Suppressor macrophage (primary cell): ENCODE measurements around the gene SNED1.

Experiments
- DNase-seq, 4 experiments: peaks; one replicate each; pipeline ENCODE4 v3.0.0-alpha.2; 2020 to 2022
- total RNA-seq, 17 experiments: gene quantifications; one replicate each; lab custom pipeline; 2026; ENCODE audit warnings: mixed read lengths in 6 of 17, inconsistent platforms in 3 of 17; lab: John Stamatoyannopoulos, UW

SNED1 gene
- total RNA-seq, result 0.99 to 12.3 (median 3.3) reads per million in 17 experiments

DNA sequence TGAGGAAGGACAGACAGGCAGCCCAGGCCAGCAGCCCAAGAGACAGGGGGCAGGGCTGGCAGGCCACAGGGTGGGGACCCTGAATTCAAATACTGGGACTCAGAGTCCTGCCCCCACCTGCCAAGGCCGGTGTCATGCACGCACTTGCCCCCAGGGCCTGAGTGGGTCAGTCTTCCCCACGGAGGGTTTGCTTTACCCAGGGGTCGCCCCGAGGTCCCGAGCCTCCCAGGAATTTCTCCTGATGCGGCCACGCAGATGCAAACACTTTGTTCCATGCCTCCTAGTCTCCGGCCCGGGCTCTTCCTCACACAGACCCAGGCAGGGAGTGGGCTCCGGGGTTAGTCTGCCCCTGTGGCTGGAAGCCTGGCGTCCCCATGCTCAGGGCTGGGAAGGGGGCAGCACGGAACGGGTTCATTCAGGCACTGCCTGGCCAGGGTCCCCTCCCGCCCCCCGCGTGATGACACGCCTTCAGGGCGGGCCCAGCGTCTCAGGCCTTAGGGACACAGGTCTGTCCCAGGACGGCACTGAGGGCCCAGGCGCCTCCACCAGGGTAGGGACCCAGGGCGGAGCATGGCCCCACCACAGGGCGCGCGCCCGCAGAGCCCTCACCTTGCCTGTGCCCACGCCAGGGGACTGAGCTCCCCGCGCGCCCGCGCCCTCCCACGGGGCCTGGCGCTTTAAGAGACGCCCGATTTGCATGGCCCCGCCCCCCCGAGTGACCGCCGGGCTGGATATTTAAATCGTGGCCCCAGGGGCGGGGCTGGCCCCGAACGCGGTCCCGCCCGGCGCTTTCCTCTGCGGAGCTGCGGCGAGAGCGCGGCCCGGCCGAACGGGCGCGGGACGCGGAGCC, at the start of gene SNED1:
Gene SNED1 (plus strand): TSS at position 763 of the 850 bp plus-strand sequence. CDS start 220 bp downstream, outside the sequence.
- DNase-seq, result peak; percentile 84 to 96 (median 91)

DNA sequence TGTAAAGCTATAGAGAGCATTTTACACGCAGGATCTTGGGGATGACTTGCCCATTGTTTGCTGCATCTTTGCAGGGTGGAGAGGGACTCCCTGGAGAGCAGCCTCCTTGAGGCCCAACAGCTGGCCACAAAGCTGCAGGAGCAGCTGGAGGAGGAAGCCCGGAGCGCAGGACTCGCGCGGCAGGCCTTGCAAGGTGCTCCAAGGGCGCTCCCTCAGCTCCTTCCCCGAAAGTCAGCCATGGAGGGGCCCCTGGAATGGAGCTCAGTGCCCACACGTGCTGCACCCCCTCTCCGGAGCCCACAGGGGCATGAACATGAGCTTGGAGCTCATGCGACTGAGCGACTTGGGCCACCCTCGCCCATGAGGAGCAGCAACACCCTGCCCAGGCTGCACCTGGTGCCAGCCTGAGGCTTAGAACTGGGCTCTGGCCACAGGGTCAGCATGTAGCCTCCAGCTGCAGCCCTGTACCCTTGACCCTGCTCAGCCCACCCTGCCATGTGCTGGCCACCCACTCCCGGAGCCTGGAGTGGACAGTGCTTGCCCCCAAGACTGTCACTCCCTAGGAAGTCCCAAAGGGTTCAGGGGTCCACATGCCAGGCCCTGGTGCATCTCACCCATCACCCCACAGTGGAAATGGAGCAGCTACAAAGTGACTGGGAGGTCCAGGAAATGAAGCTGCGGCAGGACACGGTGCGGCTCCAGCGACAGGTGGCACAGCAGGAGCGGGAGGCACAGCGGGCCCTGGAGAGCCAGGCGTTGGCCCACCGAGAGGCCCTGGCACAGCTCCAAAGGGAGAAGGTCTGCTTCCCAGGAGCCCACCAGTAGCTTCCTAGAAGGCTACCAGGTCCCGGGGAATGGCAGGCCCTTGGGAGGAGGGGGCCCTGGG, 49.3 kb upstream of the SNED1 start:
- DNase-seq, result no peak

DNA sequence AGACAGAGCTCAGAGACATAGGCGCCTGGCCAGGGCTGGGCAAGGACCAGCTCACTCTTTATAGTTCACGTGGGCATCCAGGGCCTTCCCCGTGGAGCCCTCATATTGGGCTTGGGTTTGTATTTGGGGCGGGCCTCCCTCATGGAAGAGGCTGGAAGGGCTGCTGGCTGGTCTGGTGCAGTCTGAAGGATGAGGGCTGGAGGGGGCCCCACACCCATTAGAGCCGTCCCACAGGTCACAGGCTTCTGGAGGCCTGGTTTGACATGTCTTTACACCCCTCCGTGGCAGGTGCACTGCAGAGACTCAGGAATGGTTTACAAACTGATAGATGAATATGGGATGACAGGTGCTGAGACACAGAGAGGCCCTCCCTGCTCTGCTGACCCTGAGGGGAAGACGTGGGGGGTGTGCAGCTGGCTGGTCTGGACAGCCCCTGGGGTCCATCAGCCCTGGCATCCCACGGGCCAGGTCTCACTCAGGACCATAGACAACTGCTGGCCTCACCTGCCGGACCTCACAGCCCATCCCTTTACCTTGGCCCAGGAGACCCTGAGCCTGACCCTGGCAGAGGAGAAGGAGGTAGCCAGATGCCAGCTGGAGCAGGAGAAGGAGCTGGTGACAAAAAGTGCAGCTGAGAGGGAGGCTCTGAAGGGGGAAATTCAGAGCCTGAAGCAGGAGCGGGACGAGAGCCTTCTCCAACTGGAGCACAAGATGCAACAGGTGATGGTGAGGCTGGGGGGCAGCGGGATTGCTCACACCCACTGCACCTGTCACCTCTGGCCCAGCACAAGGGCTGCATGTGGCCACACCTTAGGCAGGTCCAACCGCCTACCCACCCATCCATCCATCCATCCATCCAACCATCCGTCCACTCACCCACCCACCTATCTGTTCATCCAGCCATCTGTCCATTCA, 48.4 kb upstream of the SNED1 start:
- no peak for DNase-seq

DNA sequence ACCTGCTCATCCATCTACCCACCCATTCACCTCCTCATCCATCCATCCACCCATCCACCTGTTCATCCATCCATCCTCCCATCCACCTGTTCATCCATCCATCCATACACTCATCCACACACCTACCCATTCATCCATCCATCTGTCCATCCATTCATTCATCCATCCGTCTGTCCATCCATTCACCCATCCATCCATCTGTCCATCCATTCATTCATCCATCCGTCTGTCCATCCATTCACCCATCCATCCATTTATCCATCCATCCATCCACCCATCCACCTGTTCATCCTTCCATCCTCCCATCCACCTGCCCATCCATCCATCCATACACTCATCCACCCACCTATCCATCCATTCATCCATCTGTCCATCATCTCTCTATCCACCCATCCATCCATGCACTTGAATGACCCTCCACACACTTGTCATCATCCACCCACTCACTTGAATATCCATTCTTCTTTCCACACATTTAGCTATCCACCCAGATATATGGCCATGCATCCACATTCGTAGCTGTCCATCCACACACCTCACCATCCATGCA, 47.3 kb upstream of the SNED1 start:
- no peak for DNase-seq

DNA sequence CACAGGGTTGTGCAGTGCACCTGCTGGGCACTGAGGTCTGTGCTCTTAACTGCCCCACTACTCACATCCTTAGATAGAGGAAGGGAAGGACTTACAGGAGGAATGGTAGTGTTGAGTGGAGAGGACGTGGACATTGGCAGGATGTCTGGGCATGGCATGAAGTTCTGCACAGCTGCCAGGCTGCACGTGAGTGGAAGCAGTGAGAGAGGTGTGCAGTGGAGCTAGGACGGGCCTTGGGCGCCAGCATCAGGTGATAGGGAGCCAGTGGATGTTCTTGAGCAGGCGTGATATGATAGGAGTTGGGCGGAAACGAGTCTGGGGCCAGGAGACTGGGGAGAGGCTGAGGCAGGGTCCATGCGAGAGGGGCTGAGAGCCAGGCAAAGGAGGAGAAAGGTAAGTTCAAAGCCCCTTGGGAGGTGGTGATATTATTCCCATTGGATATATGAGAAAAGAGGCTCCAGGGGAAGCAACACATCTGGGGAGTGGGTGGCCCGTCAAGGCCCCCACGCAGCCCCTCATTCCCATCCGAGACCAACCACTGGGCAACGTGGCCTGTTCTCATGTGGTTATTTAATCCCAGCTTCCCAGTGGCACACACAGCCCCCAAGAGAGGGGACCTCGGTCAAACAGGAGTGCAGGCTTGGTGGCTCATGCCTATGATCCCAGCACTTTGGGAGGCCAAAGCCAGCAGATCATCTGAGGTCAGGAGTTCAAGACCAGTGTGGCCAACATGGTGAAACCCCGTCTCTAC, 45.7 kb upstream of the SNED1 start:
- DNase-seq, result no peak

DNA sequence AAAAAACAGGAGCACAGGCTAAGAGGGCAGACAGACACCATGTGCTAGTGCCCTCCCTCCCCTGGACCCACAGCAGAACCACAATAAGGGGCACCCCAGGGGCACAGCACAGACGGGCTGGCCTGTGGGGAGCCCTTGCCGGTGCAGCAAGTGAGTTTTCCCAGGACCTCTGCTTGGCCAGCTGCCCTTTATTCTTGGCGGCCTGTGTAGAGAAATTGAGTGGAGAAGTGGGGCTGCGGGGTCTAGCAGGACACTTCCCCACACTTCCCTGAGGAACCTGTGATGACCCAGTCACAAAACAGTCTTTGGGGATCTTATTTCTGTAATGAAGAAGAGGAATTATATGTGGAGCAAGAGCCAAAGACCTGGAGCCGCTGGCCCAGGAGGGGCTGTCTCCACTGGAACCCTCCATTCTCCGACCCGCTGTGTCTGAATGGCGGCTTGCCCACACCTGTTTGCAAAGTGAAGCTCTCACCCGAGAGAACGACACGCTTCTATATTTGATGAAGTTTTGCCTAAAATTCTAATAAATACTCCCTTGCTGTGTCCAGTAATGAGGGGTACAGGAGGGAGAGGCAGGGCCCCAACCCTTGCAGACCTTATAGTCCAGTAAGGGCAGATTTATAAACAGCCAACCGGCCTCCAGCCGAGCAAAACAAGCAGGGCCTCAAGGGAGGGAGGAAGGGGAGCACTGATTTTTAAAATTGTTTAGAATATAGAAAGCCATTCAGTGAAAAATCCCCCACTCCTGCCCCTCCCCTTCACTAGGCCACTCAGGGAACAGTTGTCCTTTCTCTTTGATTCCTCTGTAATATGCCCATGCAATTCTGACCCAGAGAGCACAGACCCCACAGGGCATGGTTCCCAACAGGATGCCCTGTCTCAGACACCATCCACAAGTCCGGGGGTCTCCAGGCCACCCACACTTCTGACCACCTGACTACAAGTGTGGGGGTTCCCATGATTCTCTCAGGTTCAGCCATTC, 44.7 kb upstream of the SNED1 start:
- no peak for DNase-seq

DNA sequence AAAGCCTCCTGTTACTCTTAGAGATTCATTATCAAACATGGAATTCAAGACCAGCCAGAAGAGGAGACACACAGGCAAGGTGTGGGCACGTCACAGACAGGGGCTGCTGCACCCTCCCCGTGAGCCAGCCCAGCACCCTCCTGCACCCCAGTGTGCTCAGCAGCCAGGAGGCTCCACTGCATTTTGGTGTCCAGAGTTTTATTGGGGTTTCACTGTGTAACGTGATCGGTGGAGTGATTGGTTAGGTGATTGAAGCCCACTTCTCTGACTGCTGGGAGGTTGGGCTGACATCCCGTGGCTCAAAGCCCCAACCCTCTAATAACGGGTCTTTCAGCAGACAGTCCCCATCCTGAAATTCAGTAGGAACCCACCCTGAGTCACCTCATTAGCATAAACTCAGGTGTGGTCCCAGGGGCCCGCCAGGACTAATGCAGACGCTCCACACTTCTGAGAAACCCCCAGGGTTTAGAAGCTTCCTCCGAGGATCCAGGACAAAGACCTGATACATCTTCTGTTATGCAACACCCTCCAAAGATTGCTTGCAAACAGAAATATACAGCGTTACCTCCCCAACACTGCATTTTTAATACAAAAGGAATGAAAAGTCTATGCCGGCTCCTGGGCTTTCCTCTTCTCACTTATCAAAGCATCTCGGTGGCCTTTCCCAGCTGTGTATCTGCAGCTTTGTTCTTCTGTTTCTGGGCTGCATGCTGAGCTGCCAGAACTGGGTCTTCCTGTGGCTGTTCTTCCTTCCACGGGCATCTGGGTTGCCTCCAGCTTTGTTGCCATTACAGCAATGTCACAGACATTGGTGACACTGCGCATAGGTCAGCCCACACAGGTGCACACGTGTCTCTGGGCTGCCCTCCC, 43.7 kb upstream of the SNED1 start:
- no peak for DNase-seq

DNA sequence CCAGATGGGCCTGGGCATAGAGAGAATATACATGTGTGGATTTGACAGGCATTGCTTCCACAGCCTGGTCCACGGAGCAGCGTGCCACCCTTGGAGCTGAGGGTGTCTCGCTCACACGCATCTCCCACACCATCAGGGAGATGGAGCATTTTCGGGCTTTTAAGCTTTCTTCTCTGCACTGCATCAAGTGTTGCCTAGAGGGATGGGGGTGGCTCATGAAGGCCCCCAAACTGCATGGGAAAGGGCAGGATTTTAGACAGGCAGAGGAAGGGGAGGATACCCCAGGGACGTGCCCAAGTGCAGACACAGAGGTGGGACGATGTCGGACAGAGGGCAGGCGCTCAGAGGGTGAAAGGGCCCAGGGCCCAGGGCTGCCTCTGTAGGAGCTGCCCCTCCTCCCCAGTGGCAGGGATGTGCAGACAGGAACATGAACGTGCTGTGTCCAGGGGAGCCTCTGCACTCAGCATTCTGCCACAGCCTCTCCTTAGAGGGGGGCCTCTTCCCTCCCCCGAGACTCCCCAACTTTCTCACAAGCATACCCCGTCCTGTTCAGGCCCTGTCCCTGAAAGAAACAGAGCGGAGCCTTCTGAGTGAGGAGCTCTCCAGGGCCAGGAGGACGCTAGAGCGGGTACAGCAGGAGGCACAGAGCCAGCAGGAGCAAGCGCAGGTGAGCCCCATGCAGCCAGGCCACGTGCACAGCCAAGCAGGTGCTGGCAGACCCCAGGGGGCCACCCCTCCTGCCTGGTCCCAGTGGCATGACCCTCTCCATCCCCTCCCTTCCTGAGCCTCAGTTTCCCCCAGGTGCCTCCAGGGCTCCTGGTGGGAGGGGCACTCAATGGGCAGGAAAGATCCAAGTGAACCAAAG, 42.9 kb upstream of the SNED1 start:
- no peak for DNase-seq

DNA sequence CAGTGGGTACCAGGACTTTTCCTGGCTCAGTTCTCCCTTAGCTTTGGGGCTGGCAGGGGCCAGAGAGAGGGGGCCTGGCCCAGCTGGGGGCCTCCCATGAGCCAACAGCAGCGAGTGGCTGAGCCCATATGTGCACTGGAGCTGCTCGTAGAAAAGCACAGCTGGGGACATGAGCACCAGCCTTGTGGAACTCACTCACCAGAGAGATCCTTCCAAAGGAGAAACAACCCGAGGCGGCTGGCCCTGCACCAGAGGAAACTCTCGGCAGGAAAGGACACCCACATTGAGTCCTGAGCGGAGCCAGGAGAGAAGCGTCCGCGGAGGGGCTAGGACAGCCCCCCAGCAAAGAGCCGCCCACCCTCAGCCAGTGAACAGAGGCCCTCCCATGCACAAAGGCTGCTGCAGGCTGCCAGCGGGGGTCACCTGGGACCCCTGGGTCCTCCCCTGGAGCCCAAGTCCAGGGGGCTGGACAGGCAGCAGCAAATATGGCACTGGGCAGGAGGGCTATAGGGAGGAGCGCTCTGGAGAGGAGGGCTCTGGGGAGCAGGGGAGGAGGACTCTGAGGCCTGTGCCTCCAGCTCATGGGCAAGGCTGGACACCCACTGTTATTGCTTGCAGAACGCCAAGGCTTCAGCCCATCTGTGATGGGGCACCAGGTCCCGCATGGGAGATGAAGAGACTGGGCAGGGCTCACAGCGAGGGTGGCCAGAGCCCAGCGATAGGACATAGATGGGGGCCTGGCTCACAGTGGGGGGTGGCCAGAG, 42.1 kb upstream of the SNED1 start:
- DNase-seq, result no peak

DNA sequence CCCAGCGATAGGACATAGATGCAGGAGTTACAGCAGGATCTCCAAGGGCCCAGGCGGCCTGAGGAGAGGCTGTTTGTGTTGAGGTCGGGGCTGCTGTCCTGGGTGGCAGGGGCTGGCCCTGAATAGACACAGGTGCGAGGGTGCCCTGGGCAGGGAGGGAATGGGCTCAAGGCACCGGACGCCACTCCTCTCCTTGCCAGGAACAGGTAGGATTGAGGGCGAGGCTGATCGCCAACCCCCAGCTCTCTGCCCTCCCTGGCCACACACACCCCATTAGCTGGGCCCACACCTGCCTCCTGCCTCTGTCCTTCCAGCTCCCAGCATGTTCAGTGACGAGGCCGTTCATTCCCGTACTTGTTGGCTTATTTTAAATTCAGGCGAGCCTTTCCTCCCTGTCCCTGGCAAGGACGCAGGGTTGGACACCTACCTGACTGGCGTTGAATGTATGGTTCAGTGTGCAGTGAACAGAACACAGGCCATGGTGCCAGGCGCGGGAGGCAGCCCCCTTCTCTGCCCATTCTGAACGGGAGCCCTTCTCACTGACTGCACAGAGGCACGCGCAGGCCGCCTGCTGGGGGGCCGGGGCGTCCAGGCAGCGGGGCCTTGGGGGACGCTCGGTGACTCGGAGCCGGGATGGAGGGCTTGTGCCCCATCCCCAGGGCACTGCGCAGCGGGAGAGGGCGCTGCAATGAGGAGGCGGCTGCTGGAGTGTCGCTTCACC, 41.3 kb upstream of the SNED1 start:
- no peak for DNase-seq

DNA sequence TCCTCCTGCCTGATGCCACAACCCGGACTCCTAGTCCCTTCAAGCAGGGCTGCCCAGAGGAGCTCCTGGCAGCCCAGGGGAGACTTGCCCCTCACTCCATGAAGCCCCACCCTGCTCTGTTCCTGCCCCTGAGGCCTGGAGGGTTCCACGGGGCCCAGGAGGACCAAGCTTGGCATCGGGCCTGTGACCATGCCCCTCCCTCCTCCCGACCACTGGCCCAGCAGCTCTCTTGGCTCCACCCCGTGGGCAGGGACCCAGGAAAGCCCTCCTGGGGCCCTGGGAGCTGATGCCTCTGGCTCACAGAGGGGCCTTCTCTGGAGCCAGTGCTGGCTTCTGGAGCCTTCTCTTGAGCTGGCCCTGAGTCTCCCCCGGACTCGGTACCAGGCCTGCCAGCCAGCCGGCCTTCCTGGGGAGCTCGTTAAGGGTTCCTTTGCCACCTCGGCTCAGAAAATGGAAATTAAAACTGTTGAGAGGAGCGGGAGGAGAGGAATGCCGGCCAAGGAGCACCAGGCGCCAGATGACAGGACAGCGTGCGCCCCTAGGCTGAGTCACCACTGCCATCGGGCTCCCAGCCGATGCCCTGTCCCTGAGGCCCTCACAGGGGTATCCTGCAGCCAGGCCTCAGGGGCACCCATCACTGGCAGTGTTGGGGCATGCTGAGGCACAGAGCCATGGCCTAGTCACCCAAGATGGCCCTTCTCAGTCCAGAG, 40.6 kb upstream of the SNED1 start:
- no peak for DNase-seq

DNA sequence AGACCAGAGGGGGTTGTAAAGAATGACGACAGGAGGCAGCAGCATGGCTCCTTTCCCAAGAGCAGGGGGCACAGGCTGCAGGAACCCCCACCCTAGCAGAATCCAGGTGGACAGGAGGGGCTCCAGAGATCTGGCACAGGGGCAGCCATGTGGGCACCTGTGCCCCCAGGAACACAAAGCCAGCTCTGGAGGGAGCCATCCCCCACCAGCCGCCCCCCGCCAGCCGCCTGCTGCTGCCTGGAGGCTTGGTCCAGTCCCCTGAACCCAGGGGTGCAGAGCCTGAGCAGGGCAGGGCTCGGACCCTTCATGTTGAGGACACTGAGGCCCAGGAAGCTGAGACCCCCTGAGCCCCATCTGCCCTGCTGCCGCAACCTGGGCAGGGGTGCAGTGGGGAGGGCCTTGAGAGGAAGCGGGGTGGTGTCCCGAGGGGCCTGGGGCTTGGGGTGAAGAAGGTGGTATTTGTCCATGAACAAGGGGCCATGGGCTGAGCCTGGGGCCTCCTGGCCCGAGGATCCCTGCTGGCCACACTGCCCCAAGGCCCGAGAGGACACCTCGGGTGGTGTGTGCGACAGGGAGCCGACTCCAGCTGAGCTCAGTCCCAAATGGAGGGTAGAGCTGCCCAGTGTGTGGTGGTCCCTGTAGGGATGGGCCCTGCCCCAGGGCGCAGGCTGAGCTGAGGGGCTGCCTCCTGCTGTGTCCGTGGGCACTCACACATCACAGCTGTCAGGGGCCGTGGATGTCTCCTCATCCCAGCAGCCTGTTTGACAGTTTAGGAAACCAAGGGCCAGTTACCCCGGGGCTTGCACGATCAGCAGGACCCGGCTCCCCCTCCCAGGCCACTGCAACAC, 39.8 kb upstream of the SNED1 start:
- no peak for DNase-seq

DNA sequence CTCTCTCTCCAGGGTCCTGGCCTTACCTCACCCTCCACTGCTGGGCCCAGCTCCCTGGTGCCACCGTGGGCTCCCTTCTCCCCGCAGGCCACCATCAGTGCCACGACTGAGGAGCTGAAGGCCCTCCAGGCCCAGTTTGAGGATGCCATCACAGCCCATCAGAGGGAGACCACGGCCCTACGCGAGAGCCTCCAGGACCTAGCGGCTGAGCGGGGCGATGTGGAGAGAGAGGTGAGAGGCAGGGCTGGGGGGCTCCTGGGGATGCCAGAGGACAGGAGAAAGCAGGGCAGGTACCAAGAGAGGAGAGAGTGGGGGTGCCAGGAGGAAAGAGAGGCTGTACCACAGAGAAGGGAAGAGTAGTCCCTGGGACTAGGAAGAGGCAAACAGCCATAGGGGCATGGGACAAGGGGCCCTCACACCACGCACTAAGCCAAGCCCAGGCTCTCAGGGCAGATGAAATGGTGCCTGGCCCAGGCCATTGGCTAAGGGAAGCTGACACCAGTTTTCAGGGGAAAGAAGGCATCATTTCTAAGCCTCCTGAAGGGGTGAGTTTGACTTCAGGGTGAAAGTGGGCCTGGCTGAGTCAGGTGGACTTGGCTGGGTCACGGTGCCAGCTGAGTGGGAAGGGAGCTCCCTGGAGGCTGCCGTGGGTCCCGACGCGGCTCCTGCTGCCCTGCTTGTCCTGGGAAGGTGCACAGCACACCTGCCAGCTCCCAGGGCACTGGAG, 39.0 kb upstream of the SNED1 start:
- DNase-seq, result no peak

DNA sequence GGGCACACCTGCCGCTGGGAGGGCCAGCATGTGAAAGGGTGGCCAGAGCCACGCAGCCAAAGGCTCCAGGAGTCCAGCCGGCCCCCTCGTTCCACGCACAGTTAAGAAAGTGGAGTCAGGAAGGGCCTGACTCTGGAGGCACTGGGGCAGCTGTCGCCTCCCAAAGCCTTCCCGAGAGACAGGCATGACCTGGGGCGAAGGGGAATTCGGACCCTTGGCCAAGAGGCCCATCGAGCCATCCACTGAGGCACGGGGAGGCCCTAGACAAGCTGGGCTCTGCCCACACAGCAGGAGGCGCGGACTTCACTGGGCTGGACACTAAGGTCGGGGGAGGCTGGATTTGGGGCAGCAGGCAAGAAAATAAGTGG, 38.5 kb upstream of the SNED1 start:
- no peak for DNase-seq
